A549 (cell line): ENCODE data around the gene KANK2. TPM values are rescaled to one million over a fixed set of nuclear protein-coding genes. Genes with fewer than 3 reads are reported as not detected.

Source experiments
- ATAC-seq, 2 experiments: fragments of 200-7000 bp in 1 of 2; fragments of >200 bp in 1 of 2; cut with Nextera tagmentation in 1 of 2; cut with Tn5 transposase in 1 of 2; 3 replicates each; pipeline versions ENCODE4 v1.8.0 to v1.9.1; 2018 to 2020; ENCODE audit warnings: mild to moderate bottlenecking in 1 of 2, moderate library complexity in 1 of 2
- CTCF ChIA-PET: fragments of 300-600 bp; sonication (Branson Sonifier 250); formaldehyde crosslinking; extraction: SDS; loops from one replicate; lab custom pipeline; 2021; ENCODE audit warnings: antibody characterized with exemption, inconsistent platforms; lab: Yijun Ruan, JAX
- POLR2A ChIA-PET: fragments of 350-600 bp; formaldehyde crosslinking; extraction: SDS; loops from one replicate; lab custom pipeline; 2021; ENCODE audit warnings: antibody characterized with exemption, inconsistent platforms; lab: Yijun Ruan, JAX
- DNase-seq, 2 experiments: peaks; one replicate each; pipeline versions ENCODE4 v3.0.0 to v3.0.0-alpha.2; 2011 to 2016; ENCODE audit warnings: low read depth in 1 of 2, low spot score in 1 of 2
- FAIRE-seq: peaks from 2 replicates; lab custom pipeline; 2011; peaks lifted over from hg19 to GRCh38; lab: Jason Lieb, UNC
- H3K27ac ChIP-seq, 2 experiments: fragments of >200 bp; sonication (Bioruptor Twin); formaldehyde crosslinking; 3 replicates each; pipeline ENCODE4 v1.5.1; 2016 to 2017
- H3K4me1 ChIP-seq: fragments of >200 bp; sonication (Bioruptor Twin); formaldehyde crosslinking; 3 replicates; pipeline ENCODE4 v1.6.1; 2016
- H3K4me2 ChIP-seq: fragments of >200 bp; sonication (Bioruptor Twin); formaldehyde crosslinking; 3 replicates; pipeline ENCODE4 v1.6.1; 2016
- H3K4me3 ChIP-seq: fragments of >200 bp; sonication (Bioruptor Twin); formaldehyde crosslinking; 3 replicates; pipeline ENCODE4 v1.5.1; 2016
- H3K9me3 ChIP-seq: fragments of >200 bp; sonication (Bioruptor Twin); formaldehyde crosslinking; 3 replicates; pipeline ENCODE4 v1.6.1; 2016
- BCL3 ChIP-seq: fragments of >200 bp; sonication (Bioruptor Twin); formaldehyde crosslinking; IDR thresholded peaks from 3 replicates; pipeline ENCODE4 v1.6.1; 2016
- CEBPB ChIP-seq, 2 experiments: fragments of >200 bp in 1 of 2; sonication (Bioruptor Twin) in 1 of 2; formaldehyde crosslinking in 1 of 2; IDR thresholded peaks; 2 replicates each; pipeline ENCODE4 v1.6.1; 2012 to 2016
- CHD2 ChIP-seq: fragments of 150-350 bp; IDR thresholded peaks from 2 replicates; pipeline ENCODE4 v1.6.1; 2014; ENCODE audit warnings: low read length; ENCODE audit not compliant: partially characterized antibody
- CHD4 ChIP-seq: fragments of 200-600 bp; sonication (generic); IDR thresholded peaks from 2 replicates; pipeline ENCODE4 v1.6.1; 2016; ENCODE audit warnings: antibody characterized with exemption, mild to moderate bottlenecking, borderline replicate concordance
- CTCF ChIP-seq: fragments of >200 bp; sonication (Bioruptor Twin); formaldehyde crosslinking; IDR thresholded peaks from 3 replicates; pipeline ENCODE4 v1.5.1; 2016
- EHF ChIP-seq: fragments of 250-450 bp; sonication (Bioruptor Pico); IDR thresholded peaks from 2 replicates; pipeline ENCODE4 v1.5.0; 2020; ENCODE audit warnings: mild to moderate bottlenecking
- HOXB5 ChIP-seq: fragments of 250-450 bp; sonication (Bioruptor Pico); IDR thresholded peaks from 2 replicates; pipeline ENCODE4 v1.5.0; 2020; ENCODE audit warnings: mild to moderate bottlenecking, moderate library complexity
- KDM1A ChIP-seq: fragments of 200-600 bp; sonication (generic); IDR thresholded peaks from 2 replicates; pipeline ENCODE4 v1.6.1; 2016; ENCODE audit warnings: low read depth, mild to moderate bottlenecking
- MAFK ChIP-seq: fragments of 450-650 bp; IDR thresholded peaks from 2 replicates; pipeline ENCODE4 v1.6.1; 2014; ENCODE audit not compliant: partially characterized antibody
- MAZ ChIP-seq: fragments of 150-350 bp; IDR thresholded peaks from 2 replicates; pipeline ENCODE4 v1.6.1; 2014; ENCODE audit warnings: antibody characterized with exemption, low read depth, low read length, borderline replicate concordance
- MYC ChIP-seq: IDR thresholded peaks from 2 replicates; pipeline ENCODE4 v1.6.1; 2012; ENCODE audit warnings: mild to moderate bottlenecking, inconsistent platforms, low read length, improper control_type of control experiment, borderline replicate concordance
- PBX3 ChIP-seq: IDR thresholded peaks from 2 replicates; pipeline ENCODE4 v1.6.1; 2012
- RAD21 ChIP-seq, 2 experiments: fragments of >200 bp in 1 of 2; sonication (Bioruptor Twin) in 1 of 2; formaldehyde crosslinking in 1 of 2; IDR thresholded peaks in 1 of 2; conservative IDR thresholded peaks in 1 of 2; 2 replicates in 1 of 2; 3 replicates in 1 of 2; pipeline ENCODE4 v1.6.1; 2012 to 2018; ENCODE audit warnings: inconsistent platforms in 1 of 2
- RARB ChIP-seq: fragments of 250-450 bp; sonication (Bioruptor Pico); IDR thresholded peaks from 2 replicates; pipeline ENCODE4 v1.8.0; 2021; ENCODE audit warnings: mild to moderate bottlenecking, moderate library complexity
- RNF2 ChIP-seq: fragments of 200-600 bp; sonication (generic); IDR thresholded peaks from 2 replicates; pipeline ENCODE4 v1.6.1; 2016; ENCODE audit warnings: low read depth, mild to moderate bottlenecking, antibody characterized with exemption, moderate library complexity, borderline replicate concordance
- SMC3 ChIP-seq: fragments of >200 bp; sonication (Bioruptor Twin); formaldehyde crosslinking; IDR thresholded peaks from 3 replicates; pipeline ENCODE4 v1.6.1; 2018; ENCODE audit warnings: inconsistent platforms
- TFCP2L1 ChIP-seq: fragments of 250-450 bp; sonication (Bioruptor Pico); IDR thresholded peaks from 2 replicates; pipeline ENCODE4 v1.5.0; 2021; ENCODE audit warnings: mild to moderate bottlenecking
- ZFP36 ChIP-seq: fragments of 450-650 bp; IDR thresholded peaks from 2 replicates; pipeline ENCODE4 v1.6.1; 2014; ENCODE audit warnings: borderline replicate concordance; ENCODE audit not compliant: partially characterized antibody
- WGBS: methylation state at CpG from one replicate; pipeline ENCODE4 v1.1.6; 2017; ENCODE audit errors: missing lambda C conversion rate; 5-methylcytosine and 5-hydroxymethylcytosine counted together
- polyA plus RNA-seq, 4 experiments: library from polyadenylated mRNA; depleted of rRNA in 3 of 4; stranded (reverse); fragments of >200 nt; fragmentation: RNase III in 1 of 4; extraction: RNeasy Plus Mini Kit Qiagen cat#74134 plus additional on column Dnase treatment in 1 of 4; gene quantifications; 2 replicates in 3 of 4; 3 replicates in 1 of 4; pipeline ENCODE4 v1.2.3, GENCODE V29; 2011 to 2017
- TF ChIP-seq, protein P1 (sequence below): fragments of 250-450 bp; sonication (Bioruptor Pico); IDR thresholded peaks from 2 replicates; pipeline ENCODE4 v1.5.0; 2020; ENCODE audit warnings: low read depth, mild to moderate bottlenecking, moderate library complexity
- TF ChIP-seq, protein P2 (sequence below): fragments of 450-650 bp; IDR thresholded peaks from 2 replicates; pipeline ENCODE4 v1.6.1; 2014; ENCODE audit warnings: antibody characterized with exemption

KANK2 gene
- polyA plus RNA-seq, 2 of the 4 experiments (the other 2 are of a cell fraction), result 20.5 to 68.0 TPM

- no peak overlapping the region for H3K4me3 ChIP-seq
- peak; percentile 80 to 87 for DNase-seq
- H3K4me1 ChIP-seq, result 0 out of 3 replicates have a peak, but pooled peaks cover 4% of the 10 kb centered on the region
- TF ChIP-seq HOXB5 (CRISPR knock-in tag) (no peak), RARB (CRISPR knock-in tag) (no peak), CHD2 (no peak), SMC3 (peak; percentile 69), CTCF (peak; percentile 62), MAFK (peak; percentile 84), RAD21 (conservative IDR thresholded peaks at IDR 0.05 in 1 of 2, IDR thresholded peaks at IDR 0.05 in 1 of 2) (peak; percentile 15 to 51; a peak in 3 of 5 replicates), EHF (no peak), BCL3 (no peak), MAZ (no peak)
- FAIRE-seq, result no peak
- H3K27ac ChIP-seq, result peak overlapping the region in 1 of 2 experiments; percentile 60; a peak in 2 of 6 replicates
- peak; percentile 89 to 94 for ATAC-seq
- POLR2A ChIA-PET, result interaction anchor here (0.6 kb wide), 1 partner anchor 209 kb away, joined by 8 read pairs; no protein-coding TSS in a partner anchor
- CTCF ChIA-PET, result interaction anchor here (0.6 to 2.2 kb wide), 20 partner anchors 8 to 239 kb away, joined by 3 to 12 read pairs (median 4); no protein-coding TSS in a partner anchor
- 24% methylated on average over 10 of the region's 48 CpGs for WGBS
- H3K4me2 ChIP-seq, result peak overlapping the region; percentile 73
- H3K9me3 ChIP-seq, result no peaks in the 10 kb centered on the region
These were observed 45.8 kb upstream of the KANK2 start for GRCh38 chr19:11242864-11243797.

DNA sequence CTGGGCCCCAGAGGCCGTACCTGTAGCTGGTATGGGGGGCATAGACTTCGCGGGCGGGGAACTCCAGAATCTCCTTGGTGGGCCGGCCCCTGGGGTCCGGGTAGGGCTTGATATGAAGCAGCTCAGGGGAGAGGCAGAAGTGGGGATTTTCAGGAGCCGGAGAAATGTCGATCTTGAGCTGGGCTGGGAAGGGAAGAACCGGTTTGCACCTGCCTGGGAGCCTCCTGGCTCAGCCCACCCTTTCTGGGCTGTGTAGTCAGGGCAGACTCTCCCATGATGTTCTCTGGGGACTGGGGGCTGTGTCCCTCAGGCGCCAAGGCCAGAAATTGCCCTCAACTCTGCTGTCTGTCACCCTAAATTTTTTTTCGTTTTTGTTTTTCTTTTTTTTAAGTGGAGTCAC is 44.7 kb upstream of the KANK2 start:
- no peak for DNase-seq
- Histone ChIP-seq H3K4me1 (0 out of 3 replicates have a peak, but pooled peaks cover 4% of the 10 kb centered on the region), H3K9me3 (no peaks in the 10 kb centered on the region), H3K27ac (no peak overlapping the region), H3K4me3 (no peak overlapping the region), H3K4me2 (no peak overlapping the region)
- TF ChIP-seq MYC (no peak), CHD4 (no peak), RAD21 (conservative IDR thresholded peaks at IDR 0.05 in 1 of 2, IDR thresholded peaks at IDR 0.05 in 1 of 2) (no peak)
- ChIA-PET CTCF (interaction anchor here (0.6 to 2.2 kb wide), 10 partner anchors 10 to 209 kb away, joined by 3 to 12 read pairs (median 4); no protein-coding TSS in a partner anchor), POLR2A (no interaction called here)
- no peak for FAIRE-seq
- ATAC-seq, result no peak
- 79% methylated on average over 6 of the region's 11 CpGs for WGBS

GRCh38 chr19:11240008-11240444 is 42.7 kb upstream of the KANK2 start:
- ChIA-PET CTCF (interaction anchor here (0.6 to 1.0 kb wide), 3 partner anchors 97 to 303 kb away, joined by 3 to 4 read pairs (median 3); no protein-coding TSS in a partner anchor), POLR2A (no interaction called here)
- no peak for FAIRE-seq
- DNase-seq, result no peak
- WGBS, result 98% methylated on average over 7 of the region's 8 CpGs
- Histone ChIP-seq H3K27ac (no peak overlapping the region), H3K4me3 (no peak overlapping the region), H3K4me1 (0 out of 3 replicates have a peak, but pooled peaks cover 4% of the 10 kb centered on the region), H3K4me2 (no peak overlapping the region), H3K9me3 (no peaks in the 10 kb centered on the region)
- ATAC-seq, result no peak
- TF ChIP-seq CEBPB (IDR thresholded peaks at IDR 0.05) (no peak), ZFP36 (no peak), EHF (no peak), KDM1A (no peak), PBX3 (no peak), RNF2 (no peak), TFCP2L1 (CRISPR knock-in tag) (no peak), RARB (CRISPR knock-in tag) (no peak), CHD4 (no peak)
- TF ChIP-seq, protein P1, sequence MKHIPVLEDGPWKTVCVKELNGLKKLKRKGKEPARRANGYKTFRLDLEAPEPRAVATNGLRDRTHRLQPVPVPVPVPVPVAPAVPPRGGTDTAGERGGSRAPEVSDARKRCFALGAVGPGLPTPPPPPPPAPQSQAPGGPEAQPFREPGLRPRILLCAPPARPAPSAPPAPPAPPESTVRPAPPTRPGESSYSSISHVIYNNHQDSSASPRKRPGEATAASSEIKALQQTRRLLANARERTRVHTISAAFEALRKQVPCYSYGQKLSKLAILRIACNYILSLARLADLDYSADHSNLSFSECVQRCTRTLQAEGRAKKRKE (CRISPR knock-in tag), result no peak
- TF ChIP-seq, protein P2, sequence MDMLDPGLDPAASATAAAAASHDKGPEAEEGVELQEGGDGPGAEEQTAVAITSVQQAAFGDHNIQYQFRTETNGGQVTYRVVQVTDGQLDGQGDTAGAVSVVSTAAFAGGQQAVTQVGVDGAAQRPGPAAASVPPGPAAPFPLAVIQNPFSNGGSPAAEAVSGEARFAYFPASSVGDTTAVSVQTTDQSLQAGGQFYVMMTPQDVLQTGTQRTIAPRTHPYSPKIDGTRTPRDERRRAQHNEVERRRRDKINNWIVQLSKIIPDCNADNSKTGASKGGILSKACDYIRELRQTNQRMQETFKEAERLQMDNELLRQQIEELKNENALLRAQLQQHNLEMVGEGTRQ, result no peak
